Upper lobe of left lung (tissue), 4 donors: ENCODE measurements around the gene SENP3.

Source experiments
- POLR2A ChIP-seq, 4 donors: fragments of 450-650 bp; IDR thresholded peaks; one replicate each; pipeline ENCODE4 v1.5.1; 2016 to 2017; ENCODE audit warnings: antibody characterized with exemption in 4 of 4, mild to moderate bottlenecking in 2 of 4
- POLR2AphosphoS5 ChIP-seq, 2 donors: sonication (generic); formaldehyde crosslinking; IDR thresholded peaks; one replicate each; pipeline ENCODE4 v1.5.1; 2017; ENCODE audit warnings: antibody characterized with exemption in 2 of 2
- TF ChIP-seq, protein P1 (sequence below), 6 experiments: fragments of 450-650 bp in 4 of 6; fragments of 200-600 bp in 2 of 6; sonication (generic) in 2 of 6; IDR thresholded peaks; one replicate each; pipeline ENCODE4 v1.5.1; 2016 to 2019; ENCODE audit warnings: antibody characterized with exemption in 6 of 6

- TF ChIP-seq POLR2A (IDR thresholded peaks at IDR 0.05) (no peak), POLR2AphosphoS5 (IDR thresholded peaks at IDR 0.05) (no peak)
- TF ChIP-seq, protein P1, sequence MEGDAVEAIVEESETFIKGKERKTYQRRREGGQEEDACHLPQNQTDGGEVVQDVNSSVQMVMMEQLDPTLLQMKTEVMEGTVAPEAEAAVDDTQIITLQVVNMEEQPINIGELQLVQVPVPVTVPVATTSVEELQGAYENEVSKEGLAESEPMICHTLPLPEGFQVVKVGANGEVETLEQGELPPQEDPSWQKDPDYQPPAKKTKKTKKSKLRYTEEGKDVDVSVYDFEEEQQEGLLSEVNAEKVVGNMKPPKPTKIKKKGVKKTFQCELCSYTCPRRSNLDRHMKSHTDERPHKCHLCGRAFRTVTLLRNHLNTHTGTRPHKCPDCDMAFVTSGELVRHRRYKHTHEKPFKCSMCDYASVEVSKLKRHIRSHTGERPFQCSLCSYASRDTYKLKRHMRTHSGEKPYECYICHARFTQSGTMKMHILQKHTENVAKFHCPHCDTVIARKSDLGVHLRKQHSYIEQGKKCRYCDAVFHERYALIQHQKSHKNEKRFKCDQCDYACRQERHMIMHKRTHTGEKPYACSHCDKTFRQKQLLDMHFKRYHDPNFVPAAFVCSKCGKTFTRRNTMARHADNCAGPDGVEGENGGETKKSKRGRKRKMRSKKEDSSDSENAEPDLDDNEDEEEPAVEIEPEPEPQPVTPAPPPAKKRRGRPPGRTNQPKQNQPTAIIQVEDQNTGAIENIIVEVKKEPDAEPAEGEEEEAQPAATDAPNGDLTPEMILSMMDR (IDR thresholded peaks at IDR 0.05): no peak
Observed at GRCh38 chr17:7528842-7529241, 32.9 kb upstream of the SENP3 start.
